Measurements from ENCODE around the gene SEZ6L.

GRCh38 chr22:26162926-26163325 is 6.3 kb upstream of the SEZ6L start:
- TF ChIP-seq CTCF (IDR thresholded peaks at IDR 0.05; ENCODE audit: low read depth, low read length, poor library complexity, severe bottlenecking) (no peak), EZH2phosphoT487 (IDR thresholded peaks at IDR 0.05; ENCODE audit: borderline replicate concordance, low read length) (no peak)
